ENCODE measurements around the gene ZNF559. TPM values are rescaled to one million over a fixed set of nuclear protein-coding genes. Genes with fewer than 3 reads are reported as not detected.

ZNF559 gene
- total and polyA plus RNA-seq, 2 experiments from 2014 or later: 18.9 to 19.3 TPM

- TF ChIP-seq, protein P1, sequence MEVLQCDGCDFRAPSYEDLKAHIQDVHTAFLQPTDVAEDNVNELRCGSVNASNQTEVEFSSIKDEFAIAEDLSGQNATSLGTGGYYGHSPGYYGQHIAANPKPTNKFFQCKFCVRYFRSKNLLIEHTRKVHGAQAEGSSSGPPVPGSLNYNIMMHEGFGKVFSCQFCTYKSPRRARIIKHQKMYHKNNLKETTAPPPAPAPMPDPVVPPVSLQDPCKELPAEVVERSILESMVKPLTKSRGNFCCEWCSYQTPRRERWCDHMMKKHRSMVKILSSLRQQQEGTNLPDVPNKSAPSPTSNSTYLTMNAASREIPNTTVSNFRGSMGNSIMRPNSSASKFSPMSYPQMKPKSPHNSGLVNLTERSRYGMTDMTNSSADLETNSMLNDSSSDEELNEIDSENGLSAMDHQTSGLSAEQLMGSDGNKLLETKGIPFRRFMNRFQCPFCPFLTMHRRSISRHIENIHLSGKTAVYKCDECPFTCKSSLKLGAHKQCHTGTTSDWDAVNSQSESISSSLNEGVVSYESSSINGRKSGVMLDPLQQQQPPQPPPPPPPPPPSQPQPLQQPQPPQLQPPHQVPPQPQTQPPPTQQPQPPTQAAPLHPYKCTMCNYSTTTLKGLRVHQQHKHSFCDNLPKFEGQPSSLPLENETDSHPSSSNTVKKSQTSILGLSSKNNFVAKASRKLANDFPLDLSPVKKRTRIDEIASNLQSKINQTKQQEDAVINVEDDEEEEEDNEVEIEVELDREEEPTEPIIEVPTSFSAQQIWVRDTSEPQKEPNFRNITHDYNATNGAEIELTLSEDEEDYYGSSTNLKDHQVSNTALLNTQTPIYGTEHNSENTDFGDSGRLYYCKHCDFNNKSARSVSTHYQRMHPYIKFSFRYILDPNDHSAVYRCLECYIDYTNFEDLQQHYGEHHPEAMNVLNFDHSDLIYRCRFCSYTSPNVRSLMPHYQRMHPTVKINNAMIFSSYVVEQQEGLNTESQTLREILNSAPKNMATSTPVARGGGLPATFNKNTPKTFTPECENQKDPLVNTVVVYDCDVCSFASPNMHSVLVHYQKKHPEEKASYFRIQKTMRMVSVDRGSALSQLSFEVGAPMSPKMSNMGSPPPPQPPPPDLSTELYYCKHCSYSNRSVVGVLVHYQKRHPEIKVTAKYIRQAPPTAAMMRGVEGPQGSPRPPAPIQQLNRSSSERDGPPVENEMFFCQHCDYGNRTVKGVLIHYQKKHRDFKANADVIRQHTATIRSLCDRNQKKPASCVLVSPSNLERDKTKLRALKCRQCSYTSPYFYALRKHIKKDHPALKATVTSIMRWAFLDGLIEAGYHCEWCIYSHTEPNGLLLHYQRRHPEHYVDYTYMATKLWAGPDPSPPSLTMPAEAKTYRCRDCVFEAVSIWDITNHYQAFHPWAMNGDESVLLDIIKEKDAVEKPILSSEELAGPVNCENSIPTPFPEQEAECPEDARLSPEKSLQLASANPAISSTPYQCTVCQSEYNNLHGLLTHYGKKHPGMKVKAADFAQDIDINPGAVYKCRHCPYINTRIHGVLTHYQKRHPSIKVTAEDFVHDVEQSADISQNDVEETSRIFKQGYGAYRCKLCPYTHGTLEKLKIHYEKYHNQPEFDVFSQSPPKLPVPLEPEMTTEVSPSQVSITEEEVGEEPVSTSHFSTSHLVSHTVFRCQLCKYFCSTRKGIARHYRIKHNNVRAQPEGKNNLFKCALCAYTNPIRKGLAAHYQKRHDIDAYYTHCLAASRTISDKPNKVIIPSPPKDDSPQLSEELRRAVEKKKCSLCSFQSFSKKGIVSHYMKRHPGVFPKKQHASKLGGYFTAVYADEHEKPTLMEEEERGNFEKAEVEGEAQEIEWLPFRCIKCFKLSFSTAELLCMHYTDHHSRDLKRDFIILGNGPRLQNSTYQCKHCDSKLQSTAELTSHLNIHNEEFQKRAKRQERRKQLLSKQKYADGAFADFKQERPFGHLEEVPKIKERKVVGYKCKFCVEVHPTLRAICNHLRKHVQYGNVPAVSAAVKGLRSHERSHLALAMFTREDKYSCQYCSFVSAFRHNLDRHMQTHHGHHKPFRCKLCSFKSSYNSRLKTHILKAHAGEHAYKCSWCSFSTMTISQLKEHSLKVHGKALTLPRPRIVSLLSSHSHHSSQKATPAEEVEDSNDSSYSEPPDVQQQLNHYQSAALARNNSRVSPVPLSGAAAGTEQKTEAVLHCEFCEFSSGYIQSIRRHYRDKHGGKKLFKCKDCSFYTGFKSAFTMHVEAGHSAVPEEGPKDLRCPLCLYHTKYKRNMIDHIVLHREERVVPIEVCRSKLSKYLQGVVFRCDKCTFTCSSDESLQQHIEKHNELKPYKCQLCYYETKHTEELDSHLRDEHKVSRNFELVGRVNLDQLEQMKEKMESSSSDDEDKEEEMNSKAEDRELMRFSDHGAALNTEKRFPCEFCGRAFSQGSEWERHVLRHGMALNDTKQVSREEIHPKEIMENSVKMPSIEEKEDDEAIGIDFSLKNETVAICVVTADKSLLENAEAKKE (CRISPR knock-in tag; IDR thresholded peaks at IDR 0.05): no peak
- no peak for TF ChIP-seq POLR2AphosphoS5 (IDR thresholded peaks at IDR 0.05; ENCODE audit: low read depth)
- no peak for TF ChIP-seq ETS1 (IDR thresholded peaks at IDR 0.05)
- TF ChIP-seq JUNB (IDR thresholded peaks at IDR 0.05; ENCODE audit: unreplicated experiment): no peak
- TF ChIP-seq CREB1 (CRISPR knock-in tag; IDR thresholded peaks at IDR 0.05; ENCODE audit: low read depth): no peak
- no peak for TF ChIP-seq STAT1 (IDR thresholded peaks at IDR 0.05; ENCODE audit: unreplicated experiment)
These were observed 30.7 kb downstream of the ZNF559 start (continued) for GRCh38 chr19:9354651-9355050.

- peaks cover 94% of the 10 kb centered on the region for H3K9me3 Mint-ChIP-seq
- peaks cover 9% of the 10 kb centered on the region for H3K27me3 Mint-ChIP-seq (ENCODE audit: insufficient read depth, low read depth, poor library complexity)
- Histone ChIP-seq H3F3A (replicated peaks; ENCODE audit: low read depth) (no peaks in the 10 kb centered on the region), H3K4me2 (peak within 1 kb of the TSS; percentile 51; the same call in 1 of the 2 replicates), H3K27ac (ENCODE audit: low read depth) (no peak within 1 kb of the TSS), H3K9me2 (ENCODE audit: insufficient read depth) (no peaks in the 10 kb centered on the region), H3K4me1 (ENCODE audit: insufficient read depth) (no peaks in the 10 kb centered on the region), H3K36me3 (ENCODE audit: insufficient read depth) (peaks cover 6% of the 10 kb centered on the region; the same call in 1 of the 2 replicates), H3K79me2 (replicated peaks; ENCODE audit: insufficient read depth) (no peaks in the 10 kb centered on the region), H2AFZ (no peak within 1 kb of the TSS), H4K20me1 (replicated peaks; ENCODE audit: insufficient read depth) (no peaks in the 10 kb centered on the region), H3K27me3 (ENCODE audit: insufficient read depth) (no peaks in the 10 kb centered on the region), H3K4me3 (peak within 1 kb of the TSS; percentile 50)
- no peak within 1 kb of the TSS for H3K27ac Mint-ChIP-seq
- no peak for TF ChIP-seq STAT1 (IDR thresholded peaks at IDR 0.05; ENCODE audit: unreplicated experiment)
- no peak for TF ChIP-seq EZH2 (IDR thresholded peaks at IDR 0.05; ENCODE audit: low read depth, unreplicated experiment)
- TF ChIP-seq, protein P2, sequence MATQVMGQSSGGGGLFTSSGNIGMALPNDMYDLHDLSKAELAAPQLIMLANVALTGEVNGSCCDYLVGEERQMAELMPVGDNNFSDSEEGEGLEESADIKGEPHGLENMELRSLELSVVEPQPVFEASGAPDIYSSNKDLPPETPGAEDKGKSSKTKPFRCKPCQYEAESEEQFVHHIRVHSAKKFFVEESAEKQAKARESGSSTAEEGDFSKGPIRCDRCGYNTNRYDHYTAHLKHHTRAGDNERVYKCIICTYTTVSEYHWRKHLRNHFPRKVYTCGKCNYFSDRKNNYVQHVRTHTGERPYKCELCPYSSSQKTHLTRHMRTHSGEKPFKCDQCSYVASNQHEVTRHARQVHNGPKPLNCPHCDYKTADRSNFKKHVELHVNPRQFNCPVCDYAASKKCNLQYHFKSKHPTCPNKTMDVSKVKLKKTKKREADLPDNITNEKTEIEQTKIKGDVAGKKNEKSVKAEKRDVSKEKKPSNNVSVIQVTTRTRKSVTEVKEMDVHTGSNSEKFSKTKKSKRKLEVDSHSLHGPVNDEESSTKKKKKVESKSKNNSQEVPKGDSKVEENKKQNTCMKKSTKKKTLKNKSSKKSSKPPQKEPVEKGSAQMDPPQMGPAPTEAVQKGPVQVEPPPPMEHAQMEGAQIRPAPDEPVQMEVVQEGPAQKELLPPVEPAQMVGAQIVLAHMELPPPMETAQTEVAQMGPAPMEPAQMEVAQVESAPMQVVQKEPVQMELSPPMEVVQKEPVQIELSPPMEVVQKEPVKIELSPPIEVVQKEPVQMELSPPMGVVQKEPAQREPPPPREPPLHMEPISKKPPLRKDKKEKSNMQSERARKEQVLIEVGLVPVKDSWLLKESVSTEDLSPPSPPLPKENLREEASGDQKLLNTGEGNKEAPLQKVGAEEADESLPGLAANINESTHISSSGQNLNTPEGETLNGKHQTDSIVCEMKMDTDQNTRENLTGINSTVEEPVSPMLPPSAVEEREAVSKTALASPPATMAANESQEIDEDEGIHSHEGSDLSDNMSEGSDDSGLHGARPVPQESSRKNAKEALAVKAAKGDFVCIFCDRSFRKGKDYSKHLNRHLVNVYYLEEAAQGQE (IDR thresholded peaks at IDR 0.05; ENCODE audit: unreplicated experiment): no peak
- TF ChIP-seq POLR2AphosphoS5 (IDR thresholded peaks at IDR 0.05; ENCODE audit: low read depth): peak; percentile 41; the same call in 1 of the 2 replicates
- DNase-seq (ENCODE audit: low spot score): peak; percentile 53
- peak within 1 kb of the TSS; percentile 57; the same call in 2 of the 3 replicates for H3K4me3 Mint-ChIP-seq
- no peaks in the 10 kb centered on the region for H3K4me1 Mint-ChIP-seq
- peak; percentile 74 for ATAC-seq
- peaks cover 64% of the 10 kb centered on the region for H3K36me3 Mint-ChIP-seq (ENCODE audit: low read depth)
These were observed 38.9 kb downstream of the ZNF559 start, which contains the start of gene ZNF177 for GRCh38 chr19:9362905-9363304. Gene ZNF177 (plus strand): TSS chr19:9363013. CDS start chr19:9378312, 15,299 bp downstream.
